Epithelial cell of proximal tubule (primary cell): ENCODE results near the gene NKTR. TPM values are rescaled to one million over a fixed set of nuclear protein-coding genes. Genes with fewer than 3 reads are reported as not detected.

Experiments
- DNase-seq: peaks from one replicate; pipeline ENCODE4 v3.0.0-alpha.2; 2011; ENCODE audit warnings: low read depth
- H3K4me3 ChIP-seq: 2 replicates; pipeline ENCODE4 v1.5.1; 2011; ENCODE audit warnings: low read depth, mild to moderate bottlenecking, low read length
- CTCF ChIP-seq: conservative IDR thresholded peaks from 2 replicates; pipeline ENCODE4 v1.5.1; 2012; ENCODE audit warnings: low read depth, mild to moderate bottlenecking, low read length
- total RNA-seq: library from RNA; depleted of rRNA; stranded (reverse); fragments of >200 nt; gene quantifications from 2 replicates; pipeline ENCODE4 v1.2.3, GENCODE V29; 2015

The NKTR gene
- total RNA-seq, 1 donor from 2014 or later, result 24.3 TPM

GRCh38 chr3:42685891-42686820 is 85.7 kb downstream of the NKTR start:
- H3K4me3 ChIP-seq, result no peak overlapping the region
- no peak for DNase-seq
- no peak for TF ChIP-seq CTCF

GRCh38 chr3:42686832-42687650 is 86.6 kb downstream of the NKTR start:
- no peak for DNase-seq
- TF ChIP-seq CTCF, result no peak
- no peak overlapping the region for H3K4me3 ChIP-seq

GRCh38 chr3:42688016-42688415 is 87.5 kb downstream of the NKTR start:
- no peak for DNase-seq
- TF ChIP-seq CTCF, result no peak
- H3K4me3 ChIP-seq, result no peak overlapping the region

GRCh38 chr3:42688487-42689420 is 88.3 kb downstream of the NKTR start:
- no peak for DNase-seq
- no peak for TF ChIP-seq CTCF
- H3K4me3 ChIP-seq, result no peak overlapping the region

- H3K4me3 ChIP-seq, result no peak overlapping the region
- no peak for TF ChIP-seq CTCF
- DNase-seq, result no peak
Observed at GRCh38 chr3:42689421-42690014, 89.0 kb downstream of the NKTR start.

- H3K4me3 ChIP-seq, result no peak overlapping the region
- DNase-seq, result no peak
- TF ChIP-seq CTCF, result no peak
Observed at GRCh38 chr3:42690191-42690590, 89.7 kb downstream of the NKTR start.
